Activated T-helper 1 cell treated with anti-CD3 and anti-CD28 coated beads, Interleukin-12 subunit alpha, Interleukin-12 subunit beta, Interleukin-2, Interleukin-4 antibody, amounts not matched to agents 30 ng/mL and 10 ng/mL and 1 ng/mL, durations not matched to agents 14 hours and 24 hours and 36 hours (primary cell): ENCODE results near the gene TTYH1. TPM values are rescaled to one million over a fixed set of nuclear protein-coding genes. Genes with fewer than 3 reads are reported as not detected.
A peak's percentile ranks its signal among the peaks of the same experiment; 100 is the strongest.
"Not testable (repeated sequence)": the region's sequence is repeated elsewhere in the genome, so short reads cannot be mapped to it uniquely, and the experiment has no call there.

Experiments used
- DNase-seq: peaks from one replicate; pipeline ENCODE4 v3.0.0; 2021; ENCODE audit warnings: low spot score
- H3K27ac Mint-ChIP-seq: one replicate; pipeline ENCODE4 v1.8.0; 2021; ENCODE audit warnings: mild to moderate bottlenecking, mixed read lengths
- H3K27me3 Mint-ChIP-seq: one replicate; pipeline ENCODE4 v1.8.0; 2022; ENCODE audit warnings: mild to moderate bottlenecking, moderate library complexity, mixed read lengths; ENCODE audit not compliant: insufficient read depth
- H3K36me3 Mint-ChIP-seq: one replicate; pipeline ENCODE4 v1.8.0; 2021; ENCODE audit warnings: low read depth, mixed read lengths
- H3K4me1 Mint-ChIP-seq: one replicate; pipeline ENCODE4 v1.8.0; 2021; ENCODE audit warnings: low read depth, mixed read lengths
- H3K4me3 Mint-ChIP-seq: one replicate; pipeline ENCODE4 v1.8.0; 2021; ENCODE audit warnings: mild to moderate bottlenecking, moderate library complexity, mixed read lengths
- H3K9me3 Mint-ChIP-seq: one replicate; pipeline ENCODE4 v1.8.0; 2021; ENCODE audit warnings: mixed read lengths
- intact Hi-C: fragments of 100-400 bp; cut with micrococcal nuclease; formaldehyde crosslinking; loops from one replicate; pipeline ENCODE4 v1.15.1; 2024
- total RNA-seq: library from RNA; stranded (reverse); gene quantifications from 2 replicates; pipeline ENCODE4 v1.2.3, GENCODE V29; 2022

TTYH1 gene
- total RNA-seq, result 0.49 and 0.59 TPM in 2 replicates

DNA sequence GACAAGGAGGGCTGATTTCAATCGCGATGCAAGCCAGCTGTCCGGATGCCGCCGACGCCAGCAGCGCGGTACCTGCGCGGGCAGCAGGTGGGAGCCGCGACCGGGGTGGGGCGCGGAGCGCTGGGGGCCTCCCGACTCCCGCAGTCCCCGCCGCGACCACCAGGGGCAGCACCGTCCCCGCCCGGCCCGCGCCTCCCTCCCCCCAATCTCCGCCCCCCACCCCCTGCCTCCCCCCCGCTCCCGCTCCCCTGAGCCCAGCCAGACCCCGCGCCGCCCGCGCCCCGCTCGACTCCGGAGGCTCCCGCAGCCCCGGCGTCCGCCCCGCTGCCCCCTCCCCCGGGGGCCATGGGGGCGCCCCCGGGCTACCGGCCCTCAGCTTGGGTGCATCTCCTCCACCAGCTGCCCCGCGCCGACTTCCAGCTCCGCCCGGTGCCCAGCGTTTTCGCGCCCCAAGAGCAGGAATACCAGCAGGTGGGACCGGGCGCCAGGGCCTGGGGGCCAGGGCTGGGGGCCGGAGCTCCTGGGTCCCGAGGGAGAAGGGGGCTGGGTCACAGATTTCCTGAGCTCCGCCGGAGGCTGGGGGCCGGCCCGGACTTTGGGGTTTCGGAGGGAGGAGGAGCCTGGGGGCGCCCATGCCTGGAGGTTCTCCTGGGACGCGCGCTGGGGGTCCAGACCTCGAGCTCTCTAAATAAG is at the start of gene TTYH1:
Gene TTYH1 (plus strand): TSS at position 257 of the 693 bp plus-strand sequence. CDS start 89 bp downstream, at position 346.
- no peak within 1 kb of the TSS for H3K27ac Mint-ChIP-seq
- intact Hi-C loops, result no loop called here
- no peak for DNase-seq

DNA sequence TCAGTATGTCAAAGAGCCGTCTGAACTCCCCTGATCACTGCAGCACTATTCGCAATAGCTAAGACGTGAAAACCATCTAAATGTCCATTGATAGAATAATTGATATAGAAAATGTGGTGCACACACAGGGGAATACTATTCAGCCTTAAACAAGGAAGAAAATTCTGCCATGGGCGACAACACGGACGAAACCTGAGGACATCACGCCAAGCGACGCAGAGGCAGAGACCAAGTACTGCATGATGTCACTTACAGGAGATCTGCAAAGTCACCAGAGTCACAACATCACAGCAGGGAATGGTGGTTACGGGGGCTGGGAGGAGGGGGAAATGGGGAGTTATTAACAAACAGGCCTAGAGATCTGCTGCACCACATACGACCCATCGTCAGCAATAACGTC is 49.5 kb upstream of the TTYH1 start:
- Mint-ChIP-seq H3K4me1 (peaks cover 70% of the 10 kb centered on the region), H3K27me3 (peaks cover 14% of the 10 kb centered on the region)
- H3K36me3 Mint-ChIP-seq, H3K27ac Mint-ChIP-seq, DNase-seq, H3K4me3 Mint-ChIP-seq, H3K9me3 Mint-ChIP-seq: not testable (repeated sequence)
- intact Hi-C loops, result loop anchor here (2.0 kb wide), 1 partner anchor 13 kb away; no protein-coding TSS in a partner anchor

More for the DNA sequence above, at the start of gene TTYH1:
- peaks cover 9% of the 10 kb centered on the region for H3K9me3 Mint-ChIP-seq
- no peak within 1 kb of the TSS for H3K4me3 Mint-ChIP-seq
- peaks cover 16% of the 10 kb centered on the region for H3K4me1 Mint-ChIP-seq
- H3K27me3 Mint-ChIP-seq, result peaks cover 30% of the 10 kb centered on the region
- H3K36me3 Mint-ChIP-seq, result peaks cover 7% of the 10 kb centered on the region

DNA sequence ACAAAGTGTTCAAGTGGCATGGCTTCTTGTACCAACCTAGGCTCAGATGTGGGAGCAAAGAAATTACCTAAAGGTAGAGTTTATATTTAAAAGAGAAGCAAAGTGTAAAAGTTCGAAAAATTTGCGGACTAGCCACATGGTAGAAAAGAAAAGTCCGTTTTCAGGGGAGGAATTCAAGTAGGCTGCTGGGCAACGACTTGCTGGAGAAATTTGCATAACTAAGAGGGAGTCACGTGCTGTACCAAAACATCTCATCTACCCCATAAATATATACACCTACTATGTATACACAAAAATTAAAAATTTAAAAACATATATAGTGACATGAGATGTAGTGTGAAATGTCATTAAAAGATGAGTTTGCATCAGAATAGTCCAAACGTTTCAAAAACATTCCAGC is 48.5 kb upstream of the TTYH1 start:
- peaks cover 8% of the 10 kb centered on the region for H3K9me3 Mint-ChIP-seq

DNA sequence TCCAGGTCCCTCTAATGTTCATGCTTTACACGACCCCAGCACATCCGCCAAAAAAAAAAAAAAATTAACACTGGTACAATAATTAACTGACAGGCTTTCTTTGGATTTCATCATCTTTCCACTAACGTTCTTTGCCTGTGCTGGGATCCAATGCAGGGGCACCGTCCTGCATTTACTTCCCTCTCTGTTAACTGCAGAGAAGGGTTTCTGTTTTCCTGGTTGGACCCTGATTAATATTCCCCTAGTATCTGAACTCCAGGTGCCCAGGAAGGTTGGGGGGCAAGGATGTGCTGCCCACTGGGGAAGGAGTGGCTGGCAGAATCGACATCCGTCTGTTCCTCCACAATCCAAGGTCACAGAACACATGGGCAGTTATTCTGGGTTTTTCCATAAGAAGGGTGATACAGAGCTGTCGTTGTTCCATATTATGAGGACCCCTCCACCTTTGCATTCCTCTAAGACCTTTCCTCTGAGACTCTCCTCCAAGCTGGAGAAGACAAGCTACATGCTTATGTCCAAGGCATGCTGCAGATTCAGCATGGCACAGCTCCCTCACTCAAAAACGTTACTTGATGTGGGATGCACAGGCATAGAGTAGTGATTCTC is 46.1 kb upstream of the TTYH1 start:
- intact Hi-C loops, result no loop called here
- peaks cover 58% of the 10 kb centered on the region for H3K4me1 Mint-ChIP-seq
- peak overlapping the region; percentile 72 for H3K4me3 Mint-ChIP-seq
- no peaks in the 10 kb centered on the region for H3K9me3 Mint-ChIP-seq
- no peak overlapping the region for H3K27ac Mint-ChIP-seq
- H3K36me3 Mint-ChIP-seq, result peaks cover 1% of the 10 kb centered on the region
- H3K27me3 Mint-ChIP-seq, result peaks cover 18% of the 10 kb centered on the region
- no peak for DNase-seq

More for the DNA sequence above, 48.5 kb upstream of the TTYH1 start:
- Mint-ChIP-seq H3K4me1 (peaks cover 66% of the 10 kb centered on the region), H3K4me3 (no peak overlapping the region), H3K36me3 (peaks cover 4% of the 10 kb centered on the region), H3K27me3 (peaks cover 19% of the 10 kb centered on the region), H3K27ac (no peak overlapping the region)
- intact Hi-C loops, result no loop called here
- no peak for DNase-seq

DNA sequence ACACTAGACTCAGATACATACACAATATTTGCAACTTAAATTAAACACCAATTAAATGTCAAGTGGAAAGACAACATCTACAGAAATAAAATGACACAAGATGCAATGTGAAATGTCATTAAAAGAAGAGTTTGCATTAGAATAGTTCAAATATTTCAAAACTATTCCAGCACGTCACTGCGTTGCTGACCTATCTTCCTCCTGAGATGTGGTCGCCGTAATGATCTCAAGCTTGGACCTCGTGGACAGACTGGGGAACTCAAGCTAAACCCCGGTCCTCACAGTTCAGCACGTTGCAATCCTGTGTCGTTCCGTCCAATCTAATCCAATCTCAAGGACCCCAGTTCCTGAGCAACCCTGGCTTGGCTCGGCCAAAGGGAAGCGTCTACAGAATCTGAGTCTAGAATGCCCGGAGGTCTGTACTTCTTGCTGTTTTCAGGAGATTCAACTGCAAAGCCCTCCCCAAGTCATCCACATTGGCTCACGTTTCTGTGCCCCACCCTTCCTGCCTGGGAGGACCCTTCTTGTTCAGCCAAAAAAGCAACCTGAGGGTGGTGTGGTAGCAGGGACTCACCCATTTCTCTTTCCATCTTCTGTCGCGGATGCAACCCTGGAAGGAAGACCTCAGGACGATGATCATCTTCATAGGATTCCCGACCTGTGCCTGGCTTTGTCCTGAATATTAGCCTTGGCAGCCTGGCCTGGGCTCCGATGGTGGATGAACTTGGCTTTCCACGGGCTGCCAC is 45.4 kb upstream of the TTYH1 start:
- H3K4me3 Mint-ChIP-seq, result peak overlapping the region; percentile 72
- peaks cover 56% of the 10 kb centered on the region for H3K4me1 Mint-ChIP-seq
- peaks cover 18% of the 10 kb centered on the region for H3K27me3 Mint-ChIP-seq
- H3K36me3 Mint-ChIP-seq, DNase-seq, H3K9me3 Mint-ChIP-seq, intact Hi-C loops: not testable (repeated sequence)
- H3K27ac Mint-ChIP-seq, result peak overlapping the region; percentile 44

DNA sequence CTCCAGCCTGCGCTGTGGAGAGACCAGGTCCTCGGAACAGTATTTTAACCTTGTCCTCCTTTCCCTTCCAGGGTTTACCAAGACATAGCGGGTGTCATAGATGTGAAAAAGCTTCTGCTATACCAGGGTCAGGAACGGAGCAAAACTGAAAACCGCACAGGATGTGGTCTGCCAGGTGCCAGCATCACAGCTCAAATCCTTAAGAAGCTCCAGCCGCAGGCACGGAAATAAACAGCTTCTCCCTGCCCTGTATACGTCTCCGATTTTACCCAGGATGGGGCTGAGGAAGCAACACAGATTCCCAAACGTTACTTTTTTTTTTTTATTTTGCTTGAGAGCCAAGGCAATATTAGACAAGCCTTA is 44.8 kb upstream of the TTYH1 start:
- H3K36me3 Mint-ChIP-seq, intact Hi-C loops, H3K9me3 Mint-ChIP-seq: not testable (repeated sequence)
- Mint-ChIP-seq H3K27ac (peak overlapping the region; percentile 44), H3K4me3 (peak overlapping the region; percentile 72), H3K4me1 (peaks cover 58% of the 10 kb centered on the region), H3K27me3 (peaks cover 23% of the 10 kb centered on the region)
- peak; percentile 57 for DNase-seq

DNA sequence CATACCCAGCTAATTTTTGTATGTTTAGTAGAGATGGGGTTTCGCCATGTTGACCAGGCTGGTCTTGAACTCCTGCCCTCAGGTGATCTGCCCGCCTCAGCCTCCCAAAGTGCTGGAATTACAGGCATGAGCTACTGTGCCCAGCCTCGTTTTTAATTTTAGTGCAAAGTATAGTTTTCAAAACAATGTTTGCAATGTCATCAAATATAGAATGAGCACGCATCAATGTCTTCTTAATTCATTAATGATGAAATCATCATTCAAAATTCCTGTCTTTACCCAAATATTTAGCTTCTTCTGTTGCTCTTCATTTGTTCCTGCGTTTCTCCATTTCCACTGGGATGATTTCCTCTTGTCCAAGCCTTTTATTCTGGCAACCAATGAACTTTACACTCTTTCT is 43.8 kb upstream of the TTYH1 start:
- H3K27me3 Mint-ChIP-seq, result peaks cover 22% of the 10 kb centered on the region
- H3K9me3 Mint-ChIP-seq, DNase-seq, intact Hi-C loops, H3K36me3 Mint-ChIP-seq: not testable (repeated sequence)
- peak overlapping the region; percentile 12 for H3K4me3 Mint-ChIP-seq
- peaks cover 65% of the 10 kb centered on the region for H3K4me1 Mint-ChIP-seq
- H3K27ac Mint-ChIP-seq, result peak overlapping the region; percentile 63

DNA sequence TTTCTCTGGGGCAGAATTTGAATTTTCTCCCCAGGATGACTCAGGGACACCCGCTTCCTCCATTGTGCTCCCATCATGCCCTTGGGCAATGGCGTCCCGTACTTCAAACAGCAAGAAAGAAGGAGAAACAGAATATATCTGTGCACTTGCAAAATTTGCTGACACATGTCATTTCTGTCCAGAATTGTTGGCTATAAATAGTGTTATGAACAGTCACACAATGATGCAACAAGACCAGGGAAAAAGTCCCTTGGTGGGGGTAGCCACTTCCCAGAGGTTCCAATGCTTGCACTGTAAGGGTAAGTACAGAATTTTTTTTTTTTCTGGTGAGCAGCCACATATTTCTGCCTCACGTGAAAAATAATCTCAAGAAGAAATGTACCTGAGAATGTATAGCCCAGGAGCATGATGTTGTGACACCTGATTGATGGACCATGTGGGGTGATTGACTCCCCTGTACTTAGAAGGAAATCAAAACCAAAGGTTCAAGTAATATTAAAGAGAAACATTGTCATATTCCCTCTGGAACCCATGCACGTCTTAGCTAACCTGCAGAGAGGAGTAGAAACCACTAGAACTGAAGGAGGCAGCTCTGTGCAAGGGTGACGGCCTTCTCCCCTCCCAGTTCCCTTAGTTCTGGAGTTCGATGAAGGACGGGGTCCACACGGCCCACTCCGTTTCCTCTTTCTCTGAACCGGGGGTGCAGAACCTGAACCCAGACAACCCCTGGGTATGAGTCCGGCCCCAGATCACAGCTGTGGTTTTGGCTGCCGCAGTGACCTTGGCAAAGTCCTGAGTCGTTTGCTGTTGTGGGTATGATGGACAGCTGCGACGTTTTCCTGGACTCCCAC is 41.3 kb upstream of the TTYH1 start:
- intact Hi-C loops, result loop anchor here (2.0 kb wide), 1 partner anchor 15 kb away; no protein-coding TSS in a partner anchor
- peaks cover 5% of the 10 kb centered on the region for H3K9me3 Mint-ChIP-seq
- H3K4me3 Mint-ChIP-seq, result peak overlapping the region; percentile 87
- H3K27me3 Mint-ChIP-seq, result peaks cover 23% of the 10 kb centered on the region
- H3K36me3 Mint-ChIP-seq, result peaks cover 4% of the 10 kb centered on the region
- peaks cover 76% of the 10 kb centered on the region for H3K4me1 Mint-ChIP-seq
- no peak for DNase-seq
- H3K27ac Mint-ChIP-seq, result peak overlapping the region; percentile 18

DNA sequence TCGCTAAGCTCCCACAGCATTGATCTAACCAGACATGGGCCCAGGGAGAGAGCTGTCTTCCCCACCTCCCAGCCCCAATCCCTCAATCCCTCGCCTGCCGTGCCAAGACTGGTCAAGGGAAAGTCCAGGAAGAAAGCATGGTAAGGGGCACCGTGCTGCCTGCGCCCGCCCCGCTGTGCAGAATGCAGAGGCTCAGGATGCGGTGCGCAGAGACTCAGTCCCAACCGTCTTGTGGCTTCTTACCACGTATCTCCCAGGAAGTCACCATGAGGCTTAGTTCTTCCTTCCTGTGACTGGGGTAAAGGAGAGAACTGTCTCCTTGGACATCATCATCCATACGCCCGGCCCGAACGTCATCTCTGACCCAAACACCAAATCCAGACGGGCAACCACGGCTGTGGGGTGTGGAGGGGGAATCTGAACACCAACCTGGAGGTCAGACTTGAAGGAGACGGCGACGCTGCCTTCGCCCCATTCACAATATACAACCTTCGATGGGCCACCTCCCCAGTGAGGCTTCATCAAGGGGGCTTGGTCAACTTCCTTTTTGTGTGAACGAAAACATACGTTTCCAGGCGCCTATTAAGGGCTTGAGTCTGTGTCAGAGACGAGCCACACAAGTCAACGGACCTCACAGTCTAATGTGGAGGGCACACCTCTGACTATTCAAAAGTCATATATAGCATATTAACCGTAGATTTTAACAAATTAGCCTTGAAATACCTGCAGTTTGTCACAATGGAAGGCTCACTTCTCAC is 39.9 kb upstream of the TTYH1 start:
- H3K9me3 Mint-ChIP-seq, intact Hi-C loops, H3K36me3 Mint-ChIP-seq: not testable (repeated sequence)
- H3K27me3 Mint-ChIP-seq, result peaks cover 19% of the 10 kb centered on the region
- peaks cover 73% of the 10 kb centered on the region for H3K4me1 Mint-ChIP-seq
- peak; percentile 12 for DNase-seq
- peak overlapping the region; percentile 85 for H3K27ac Mint-ChIP-seq
- peak overlapping the region; percentile 87 for H3K4me3 Mint-ChIP-seq

DNA sequence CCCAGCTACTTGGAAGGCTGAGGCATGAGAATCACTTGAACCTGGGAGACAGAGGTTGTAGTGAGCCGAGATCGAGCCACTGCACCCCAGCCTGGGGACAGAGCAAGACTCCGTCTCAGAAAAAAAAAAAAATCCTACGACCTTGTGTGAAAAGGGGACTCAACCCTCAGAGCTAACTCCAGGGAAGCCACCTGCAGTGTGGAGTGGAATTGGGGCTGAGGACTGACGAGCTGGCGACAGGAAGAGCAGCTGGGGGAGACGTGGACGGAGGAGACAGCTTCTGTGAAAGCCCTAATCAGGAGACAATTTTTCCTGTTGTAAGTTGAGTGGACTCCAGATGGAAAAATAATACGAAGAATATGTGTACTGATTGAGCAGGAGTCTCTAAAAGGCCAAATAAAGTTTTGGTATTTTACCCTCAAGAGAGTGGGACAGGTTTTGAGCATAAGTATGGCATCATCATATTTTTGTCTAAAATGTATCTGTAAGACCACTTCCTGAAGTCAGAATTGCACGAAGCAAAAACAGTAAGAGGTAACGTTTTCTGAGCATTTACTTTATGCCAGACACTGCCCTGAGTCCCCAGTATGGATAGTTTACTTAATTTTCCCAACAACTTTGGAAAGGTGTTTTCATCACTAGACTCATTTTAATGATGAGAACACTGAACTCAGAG is 38.5 kb upstream of the TTYH1 start:
- H3K9me3 Mint-ChIP-seq, result peaks cover 14% of the 10 kb centered on the region
- DNase-seq, result no peak
- H3K27ac Mint-ChIP-seq, result peak overlapping the region; percentile 70
- H3K4me3 Mint-ChIP-seq, result peak overlapping the region; percentile 15
- peaks cover 7% of the 10 kb centered on the region for H3K36me3 Mint-ChIP-seq
- H3K27me3 Mint-ChIP-seq, result peaks cover 15% of the 10 kb centered on the region
- intact Hi-C loops, result no loop called here
- peaks cover 63% of the 10 kb centered on the region for H3K4me1 Mint-ChIP-seq

DNA sequence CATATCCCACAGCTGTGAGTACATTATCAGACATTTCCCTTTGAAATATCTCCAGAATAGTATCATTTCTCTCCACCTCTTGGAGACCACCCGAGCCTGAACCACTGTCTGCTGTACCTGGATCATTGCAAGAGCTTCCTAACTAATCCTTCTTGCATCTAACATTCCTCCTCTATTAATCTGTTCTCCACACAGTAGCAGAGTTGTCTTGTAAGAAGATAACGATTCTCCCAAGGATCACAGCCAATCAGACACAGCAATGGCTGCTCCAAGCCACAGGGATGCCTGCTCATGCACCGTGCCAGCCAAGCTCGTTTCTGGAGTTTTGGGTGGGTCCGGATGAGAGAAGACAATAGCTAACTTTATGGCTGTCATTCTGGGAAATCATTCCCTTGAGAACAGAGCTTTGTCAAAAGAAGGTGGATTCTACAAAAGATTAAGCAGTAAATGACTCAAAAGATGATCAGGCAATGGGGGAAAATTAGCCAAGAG is 36.0 kb upstream of the TTYH1 start:
- Mint-ChIP-seq H3K9me3 (peaks cover 18% of the 10 kb centered on the region), H3K4me3 (no peak overlapping the region), H3K27me3 (peaks cover 15% of the 10 kb centered on the region), H3K27ac (peak overlapping the region; percentile 15), H3K36me3 (peaks cover 7% of the 10 kb centered on the region), H3K4me1 (peaks cover 51% of the 10 kb centered on the region)
- DNase-seq, result no peak
- intact Hi-C loops, result loop anchor here (2.0 kb wide), 1 partner anchor 14 kb away; the partner anchor contains the start of gene LAIR1
